Activated CD4-positive, CD25-positive, alpha-beta regulatory T cell treated with anti-CD3 and anti-CD28 coated beads, Interleukin-2, amount 50 U/mL, for 72 hours (primary cell): Measurements from ENCODE around the gene RNF125.
"Not testable (repeated sequence)": the region's sequence is repeated elsewhere in the genome, so short reads cannot be mapped to it uniquely, and the experiment has no call there.

Experiments used
- DNase-seq: peaks from one replicate; pipeline ENCODE4 v3.0.0; 2021

RNF125 gene

DNA sequence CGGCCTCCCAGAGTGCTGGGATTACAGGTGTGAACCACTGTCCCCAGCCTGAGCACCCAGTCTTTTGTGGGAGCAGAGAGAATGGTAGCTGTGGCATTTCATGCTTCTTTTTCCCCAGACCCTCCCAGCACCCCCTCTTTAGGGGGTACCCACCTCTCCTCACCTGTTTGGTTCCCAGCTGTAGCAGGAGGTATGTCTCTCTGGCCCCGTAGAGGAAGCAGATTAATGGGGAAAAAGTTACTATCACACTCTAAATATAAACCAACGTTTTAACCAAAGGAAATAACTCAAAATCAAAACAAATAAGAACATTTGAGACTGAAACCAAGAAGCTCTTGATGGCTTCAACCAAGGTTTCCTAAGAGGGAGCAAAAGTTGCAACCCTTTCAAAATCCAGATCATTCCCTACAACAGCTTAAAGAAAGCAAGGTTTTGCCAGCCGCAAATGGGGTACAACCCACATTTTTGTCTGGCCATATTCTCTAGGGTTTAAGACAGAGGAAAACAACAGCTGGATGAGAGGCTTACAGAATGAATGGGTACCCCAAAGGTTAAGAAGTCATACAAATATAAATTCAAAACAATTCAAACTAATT is 8.0 kb downstream of the RNF125 start:
- DNase-seq, result no peak

DNA sequence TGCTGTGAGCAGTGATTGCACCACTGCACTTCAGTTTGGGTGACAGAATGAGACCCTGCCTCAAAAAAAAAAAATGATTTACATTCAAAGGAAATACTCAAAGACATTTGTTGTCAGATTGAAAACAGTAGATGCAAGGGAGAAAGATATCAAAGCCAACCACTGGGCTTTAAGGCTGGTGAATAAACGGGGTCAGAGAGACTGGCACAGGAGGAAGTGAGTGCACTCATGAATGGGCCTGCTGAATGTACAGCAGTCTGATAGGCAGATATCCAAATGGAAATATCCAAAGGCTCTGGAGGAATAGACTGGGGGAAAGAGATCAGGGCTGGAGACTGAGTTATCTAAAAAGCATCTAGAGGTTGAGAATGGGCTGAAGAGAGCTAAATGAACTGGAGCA is 10.9 kb downstream of the RNF125 start:
- DNase-seq, result no peak

DNA sequence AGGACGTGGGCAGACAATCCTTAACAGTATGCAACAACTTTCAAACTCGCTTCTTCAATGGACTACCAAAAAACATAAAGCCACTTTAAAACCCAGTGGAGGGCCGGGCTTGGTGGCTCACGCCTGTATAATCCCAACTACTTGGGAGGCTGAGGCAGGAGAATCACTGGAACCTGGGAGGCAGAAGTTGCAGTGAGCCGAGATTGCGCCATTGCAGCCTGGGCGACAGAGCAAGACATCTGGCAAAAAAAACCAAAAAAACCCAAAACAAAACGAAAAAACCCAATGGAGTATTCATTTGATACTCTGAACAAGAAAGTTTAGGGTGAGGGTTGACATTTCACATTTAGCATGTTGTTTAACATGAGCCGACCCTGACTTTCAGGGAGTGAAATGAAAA is 14.0 kb downstream of the RNF125 start:
- no peak for DNase-seq

DNA sequence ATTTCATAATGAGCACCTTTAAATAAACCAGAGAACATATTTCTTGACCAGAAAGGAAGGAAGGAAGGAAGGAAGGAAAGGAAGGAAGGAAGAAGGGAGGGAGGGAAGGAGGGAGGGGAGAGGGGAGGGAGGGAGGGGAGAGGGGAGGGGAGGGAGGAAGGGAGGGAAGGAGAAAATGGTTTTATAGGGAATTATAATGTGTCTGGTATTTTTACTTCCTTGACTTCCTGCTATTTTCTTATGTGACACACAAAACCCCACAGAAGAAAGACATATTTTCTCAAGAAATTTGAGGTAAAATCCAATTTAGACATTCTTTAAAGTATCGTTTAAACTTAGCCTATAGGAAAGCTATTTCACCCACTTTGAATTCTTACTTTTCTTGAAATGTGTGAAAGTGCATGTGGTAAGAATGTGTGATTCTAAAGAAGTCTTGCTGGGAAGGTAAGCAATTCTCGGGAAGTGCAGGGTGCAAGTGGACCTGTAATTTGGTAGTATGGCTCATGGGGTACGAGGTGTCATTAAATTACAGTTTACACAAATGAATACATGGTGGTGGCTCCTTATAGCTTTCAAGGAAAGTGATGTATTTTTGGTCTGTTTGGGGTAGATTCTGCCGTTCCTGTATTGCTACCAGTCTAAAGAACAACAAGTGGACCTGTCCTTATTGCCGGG is 18.0 kb downstream of the RNF125 start:
- DNase-seq, result no peak

DNA sequence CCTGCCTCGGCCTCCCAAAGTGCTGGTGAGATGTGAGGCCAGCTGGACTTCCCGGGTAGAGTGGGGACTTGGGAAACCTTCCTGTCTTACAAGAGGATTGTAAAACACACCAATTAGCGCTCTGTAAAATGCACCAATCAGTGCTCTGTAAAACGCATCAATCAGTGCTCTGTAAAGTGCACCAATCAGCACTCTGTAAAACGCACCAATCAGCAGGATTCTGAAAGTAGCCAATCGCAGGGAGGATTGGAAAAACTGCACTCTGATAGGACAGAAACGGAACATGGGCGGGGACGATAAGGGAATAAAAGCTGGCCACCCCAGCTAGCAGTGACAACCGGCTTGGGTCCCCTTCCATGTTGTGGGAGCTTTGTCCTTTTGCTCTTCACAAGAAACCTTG is 19.0 kb downstream of the RNF125 start:
- DNase-seq, result no peak

DNA sequence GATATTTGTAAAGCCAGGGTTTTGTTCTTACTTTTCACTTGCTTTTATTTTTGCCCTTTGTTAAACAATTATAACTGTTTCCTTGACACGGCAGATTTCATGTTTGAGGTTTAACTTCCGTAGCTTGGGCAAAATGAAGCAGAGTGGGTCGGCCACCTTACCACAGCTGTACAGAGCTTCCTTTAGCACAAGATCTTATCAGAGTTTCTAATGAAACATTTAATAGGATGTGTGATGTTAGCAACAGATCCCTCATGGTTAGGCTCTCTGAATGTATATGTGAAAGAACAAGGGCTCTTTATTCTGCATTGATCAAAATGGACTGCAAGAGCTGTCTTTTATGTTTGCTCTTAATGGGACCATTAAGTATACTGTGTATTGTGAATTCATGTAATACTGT is 22.3 kb downstream of the RNF125 start:
- DNase-seq, result no peak

DNA sequence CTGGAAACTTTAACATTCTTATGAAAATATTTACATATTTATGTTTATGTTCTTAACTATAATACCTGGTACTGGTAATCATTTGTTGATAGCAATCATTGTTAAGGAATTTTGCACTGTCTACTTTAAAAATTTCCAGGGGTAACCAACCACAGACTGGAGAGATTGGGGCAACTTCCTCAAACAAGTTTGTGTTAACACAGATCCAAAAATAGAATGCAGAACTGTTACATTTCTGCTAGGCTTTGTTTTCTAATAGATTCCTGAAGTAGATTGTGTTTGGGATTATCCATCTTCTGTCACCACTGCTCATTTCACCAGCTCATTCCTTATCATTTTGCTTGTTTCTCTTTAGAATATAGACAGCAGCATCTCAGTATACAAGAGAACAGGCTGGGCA is 23.7 kb downstream of the RNF125 start:
- DNase-seq, result no peak

DNA sequence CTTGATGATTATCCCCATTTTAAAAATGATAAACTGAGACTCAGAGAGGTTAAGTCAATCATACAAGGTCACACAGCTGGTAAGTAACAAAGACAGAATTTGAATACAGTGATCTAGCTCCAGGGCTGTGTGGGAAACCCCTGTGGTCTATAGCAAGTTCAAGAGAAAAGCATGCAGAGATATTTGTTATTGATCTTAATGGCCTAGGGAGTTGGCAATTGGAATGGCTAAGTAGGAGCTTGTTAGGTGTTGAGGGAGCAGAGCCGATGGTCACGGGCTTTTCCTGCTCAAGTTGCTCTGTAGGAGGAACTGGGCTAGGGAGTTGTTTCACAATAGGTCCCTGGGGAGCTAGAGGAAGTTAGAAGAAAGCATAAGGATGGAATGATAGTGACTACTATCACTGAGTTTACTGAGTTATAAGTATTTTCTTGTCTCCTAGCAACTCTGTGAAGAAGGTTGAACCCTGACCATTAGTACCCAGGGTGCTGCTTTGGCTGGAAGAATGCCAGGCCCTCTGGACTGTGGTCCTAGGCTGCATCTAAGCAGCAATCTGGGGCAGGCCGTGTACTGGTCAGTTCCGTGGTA is 30.0 kb downstream of the RNF125 start:
- no peak for DNase-seq

DNA sequence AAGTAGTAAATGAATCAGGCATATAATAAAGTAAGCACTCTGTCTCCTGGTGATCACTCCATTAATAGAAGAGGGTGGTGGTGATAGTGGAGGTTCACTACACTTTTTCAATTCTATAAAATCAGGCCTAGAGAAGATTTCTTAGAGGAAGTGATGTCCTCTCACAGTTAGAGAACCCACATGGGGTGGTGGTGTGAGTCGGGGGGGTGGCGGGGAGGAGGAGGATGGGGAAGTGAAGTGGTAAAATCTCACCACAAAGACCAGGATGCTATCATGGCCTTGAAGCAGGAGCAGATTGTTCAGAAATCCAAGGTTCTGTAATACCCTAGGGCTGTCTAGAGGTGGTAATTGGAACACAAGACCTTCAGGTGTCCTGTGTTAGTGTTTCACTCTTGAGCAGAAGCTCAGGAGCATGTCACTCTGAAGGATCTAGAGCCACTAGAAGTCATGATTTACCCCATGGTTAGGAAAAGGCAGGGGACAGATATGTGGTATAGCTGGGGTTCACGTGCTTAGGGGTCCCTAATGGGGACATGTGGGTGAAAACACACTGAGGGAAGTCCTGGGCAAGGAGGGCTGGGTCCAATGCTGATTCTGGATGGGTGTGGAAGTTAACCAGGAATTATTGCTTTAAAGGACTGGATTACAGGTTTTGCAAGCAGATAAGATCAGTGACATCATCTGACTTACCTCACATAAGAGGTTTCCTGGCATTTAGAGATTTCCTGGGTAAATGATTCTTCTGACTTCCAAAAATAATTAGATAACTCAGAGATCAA is 31.0 kb downstream of the RNF125 start:
- no peak for DNase-seq

DNA sequence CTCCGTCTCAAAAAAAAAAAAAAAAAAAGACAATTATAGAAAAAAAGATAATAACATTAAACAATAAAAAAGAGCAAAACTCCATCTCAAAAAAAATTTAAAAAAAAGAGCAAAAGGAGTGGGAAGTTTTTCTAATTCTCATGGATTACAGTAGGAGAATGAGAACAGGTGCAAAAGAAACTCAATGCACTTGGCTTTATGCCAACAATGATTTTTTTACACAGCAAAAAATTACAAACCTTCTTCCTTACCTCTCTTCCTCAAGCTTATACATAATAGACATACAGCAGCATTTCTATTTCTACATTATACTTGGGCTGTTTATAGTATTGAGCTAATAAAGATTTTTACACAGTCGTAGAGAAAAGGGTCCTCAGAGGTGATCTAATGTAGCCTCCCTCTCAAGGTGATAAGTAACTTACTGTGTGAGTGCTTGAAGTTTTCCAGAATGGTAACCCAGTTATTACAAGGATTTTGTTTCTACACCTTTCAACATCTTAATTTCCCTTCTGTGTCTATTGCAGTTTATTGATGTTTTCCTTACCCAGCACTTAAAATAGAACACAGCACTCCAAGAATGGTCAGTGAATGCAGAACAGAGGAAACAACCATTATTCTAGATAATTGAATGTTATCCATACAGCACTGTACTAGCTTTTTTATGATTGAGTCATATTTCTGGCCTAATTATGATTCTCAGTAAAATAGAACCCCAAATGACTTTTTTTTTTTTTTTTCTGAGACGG is 38.2 kb downstream of the RNF125 start:
- DNase-seq, result no peak

DNA sequence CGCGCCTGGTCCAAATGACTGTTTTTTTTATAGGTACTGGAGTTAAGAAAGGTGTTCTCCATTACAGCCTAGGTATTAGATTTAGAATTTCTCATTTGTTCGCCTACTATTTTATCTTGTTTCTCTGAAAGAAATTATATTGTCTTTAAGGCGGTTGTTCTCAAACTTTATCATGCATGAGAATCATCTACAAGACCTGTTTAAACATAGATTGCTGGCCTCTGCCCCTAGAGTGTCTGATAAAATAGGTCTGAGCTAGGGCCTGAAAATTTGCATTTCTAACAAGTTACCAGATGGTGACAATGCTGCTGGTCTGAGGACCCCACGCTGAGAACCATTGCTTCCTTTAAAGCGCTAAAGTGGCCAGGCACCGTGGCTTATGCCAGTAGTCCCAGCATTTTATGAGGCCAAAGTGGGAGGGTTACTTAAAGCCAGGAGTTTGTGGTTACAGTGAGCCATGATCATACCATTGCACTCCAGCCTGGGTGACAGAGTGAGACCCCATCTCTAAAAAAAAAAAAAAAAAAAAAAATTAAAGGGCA is 39.1 kb downstream of the RNF125 start:
- DNase-seq, result no peak

DNA sequence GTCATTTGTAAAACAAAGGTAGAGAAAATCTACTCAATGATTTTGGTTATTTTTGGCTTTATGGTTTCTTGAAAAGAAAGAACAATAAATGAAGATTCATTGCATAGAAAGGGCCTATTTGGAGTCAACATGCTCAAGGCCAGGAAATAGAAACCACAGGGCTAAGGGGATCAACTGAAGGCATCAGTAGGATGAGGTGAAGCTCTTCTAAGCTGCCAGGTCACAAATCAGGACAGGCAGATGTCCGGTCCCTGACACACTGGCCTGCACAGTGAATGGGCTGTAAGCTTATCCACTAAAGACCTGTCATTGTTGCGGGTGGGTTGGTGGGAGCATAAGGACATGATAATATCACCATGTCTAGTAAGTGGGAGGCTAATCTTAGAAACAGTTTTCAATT is 41.4 kb downstream of the RNF125 start:
- DNase-seq, result no peak

DNA sequence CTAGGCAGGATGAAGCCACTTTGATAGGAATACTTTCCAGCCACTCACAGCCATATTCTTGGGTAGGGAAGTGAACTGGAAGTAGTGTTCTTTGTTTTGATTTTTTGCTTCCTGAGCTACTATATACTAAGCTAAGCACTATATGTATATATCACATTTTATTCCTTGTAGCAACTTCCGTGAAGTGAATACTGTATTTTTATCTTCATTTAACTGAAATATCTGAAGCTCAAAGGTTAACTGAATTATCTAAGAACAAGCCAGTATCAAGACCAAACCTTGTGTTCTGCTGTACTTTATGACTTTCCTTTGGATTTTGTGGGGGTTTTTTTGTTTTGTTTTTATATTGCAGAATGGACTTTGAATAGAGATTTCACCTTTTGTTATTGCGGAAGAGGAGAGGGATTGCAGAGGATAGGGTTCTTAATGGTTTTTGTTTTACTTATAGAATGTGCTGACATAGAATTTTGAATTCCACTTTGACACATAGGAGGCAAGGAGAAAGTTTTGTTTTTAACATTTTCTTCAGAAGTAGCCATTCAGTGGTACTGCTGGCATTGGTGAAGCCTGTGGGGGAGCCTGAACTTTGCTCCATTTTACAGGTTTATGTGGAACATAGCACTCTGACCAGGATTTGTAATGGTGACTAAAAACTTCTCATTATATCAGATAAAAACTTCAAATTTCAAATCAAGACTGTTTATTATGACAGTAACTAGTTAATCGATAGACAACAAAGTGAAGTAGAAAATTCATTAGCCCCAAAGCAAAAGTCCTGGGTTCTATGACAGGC is 48.9 kb downstream of the RNF125 start:
- no peak for DNase-seq

DNA sequence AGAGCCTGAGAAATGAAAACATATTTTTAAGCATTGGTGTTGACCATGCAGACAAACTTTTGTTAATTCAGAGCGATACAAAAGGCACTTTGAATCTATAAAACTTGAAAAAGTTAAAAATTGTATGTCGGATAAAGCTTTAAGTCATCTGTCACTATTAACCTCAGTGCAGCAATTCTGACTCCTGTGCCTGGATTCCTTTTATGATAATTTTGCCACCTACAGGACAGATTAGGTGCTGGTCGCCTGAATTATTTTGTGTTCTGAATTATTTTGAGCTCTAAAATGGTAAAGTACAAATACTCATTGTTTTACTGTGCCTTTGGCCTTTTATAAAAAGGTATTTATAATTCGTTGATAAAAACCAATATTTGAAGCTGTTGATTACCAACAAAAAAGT is 53.7 kb downstream of the RNF125 start:
- no peak for DNase-seq

DNA sequence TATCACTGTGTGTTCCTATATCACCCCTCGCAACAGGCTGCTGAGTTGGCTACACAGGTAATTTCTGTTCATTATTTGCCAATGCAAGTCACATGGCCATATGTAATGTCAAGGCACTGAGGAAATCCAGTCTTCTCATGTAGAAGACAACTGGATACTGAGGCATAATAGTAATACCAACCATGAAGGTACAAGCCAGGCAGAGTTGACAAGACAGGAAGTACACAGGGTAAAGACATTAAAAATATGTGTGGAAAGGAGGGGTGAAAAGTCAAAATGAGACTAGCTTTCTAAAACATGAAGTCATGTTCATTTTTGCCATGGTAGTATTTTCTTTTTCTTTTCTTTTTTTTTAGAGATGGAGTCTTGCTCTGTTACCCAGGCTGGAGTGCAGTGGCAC is 55.6 kb downstream of the RNF125 start:
- no peak for DNase-seq

DNA sequence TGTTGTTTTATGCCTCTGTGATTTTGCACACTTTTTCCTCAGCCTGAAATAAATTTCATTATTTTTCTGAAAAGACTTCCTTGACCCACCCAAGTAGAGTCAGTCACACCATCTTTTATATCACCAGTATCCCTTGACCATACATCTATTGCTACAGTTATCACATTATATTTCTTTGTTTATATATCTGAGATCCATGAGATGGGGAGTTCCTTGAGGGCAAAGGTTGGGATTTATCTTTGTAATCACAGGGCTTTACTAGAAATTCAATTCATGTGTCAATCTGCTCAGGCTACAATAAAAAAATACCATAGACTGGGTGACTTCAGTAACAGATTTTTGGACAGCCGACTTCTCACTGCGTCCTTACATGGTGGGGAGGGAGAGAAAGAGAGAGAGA is 60.2 kb downstream of the RNF125 start:
- no peak for DNase-seq

DNA sequence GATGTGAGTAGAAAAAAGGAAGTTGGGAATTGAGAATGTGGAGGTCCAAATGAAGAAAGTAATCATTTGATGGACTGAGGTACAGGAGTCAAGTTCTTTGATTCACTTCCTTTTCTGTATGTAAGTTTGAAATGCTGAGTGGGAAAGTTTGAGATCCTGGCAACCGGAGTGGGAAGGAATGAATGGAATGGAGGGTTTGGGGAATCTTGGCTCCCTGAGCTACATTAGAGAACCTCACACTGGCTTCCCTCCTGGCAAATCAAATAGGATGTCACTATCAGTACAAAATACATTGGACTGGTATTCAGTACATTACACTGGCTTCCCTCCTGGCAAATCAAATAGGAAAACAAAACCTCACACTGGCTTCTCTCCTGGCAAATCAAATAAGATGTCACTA is 63.3 kb downstream of the RNF125 start:
- DNase-seq, result no peak

DNA sequence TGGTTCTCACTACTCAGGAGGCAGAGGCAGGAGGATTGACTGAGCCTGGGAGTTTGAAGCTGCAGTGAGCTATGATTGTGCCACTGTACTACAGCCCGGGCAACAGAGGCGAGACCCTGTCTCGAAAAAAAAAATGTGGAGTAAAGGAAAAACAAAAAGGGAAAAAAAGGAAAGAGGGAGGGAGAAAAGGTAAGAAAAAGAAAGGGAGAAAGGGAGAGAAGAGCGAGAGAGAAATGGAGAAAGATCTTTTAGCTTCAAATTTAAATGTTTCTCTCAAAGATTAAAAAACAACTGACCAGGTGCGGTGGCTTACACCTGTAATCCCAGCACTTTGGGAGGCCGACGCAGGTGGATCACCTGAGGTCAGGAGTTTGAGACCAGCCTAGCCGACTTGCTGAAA is 65.2 kb downstream of the RNF125 start:
- no peak for DNase-seq

DNA sequence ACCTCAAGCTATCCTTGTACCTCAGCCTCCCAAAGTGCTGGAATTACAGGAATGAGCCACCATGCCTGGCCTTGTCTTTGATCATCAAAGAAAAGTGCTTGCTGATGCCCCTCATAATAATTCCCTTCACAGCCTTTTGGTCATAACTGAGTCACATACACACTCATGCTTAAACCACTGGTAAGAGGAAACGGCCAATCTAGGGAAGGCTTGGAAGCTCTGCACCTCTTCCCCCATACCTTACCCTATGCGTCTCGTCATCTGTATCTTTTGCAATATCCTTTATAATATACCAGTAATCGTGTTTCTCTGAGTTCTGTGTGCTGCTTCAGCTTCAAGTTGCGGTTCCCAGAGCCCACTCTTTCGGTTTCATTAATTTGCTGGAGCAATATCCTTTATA is 68.3 kb downstream of the RNF125 start:
- DNase-seq, result no peak

DNA sequence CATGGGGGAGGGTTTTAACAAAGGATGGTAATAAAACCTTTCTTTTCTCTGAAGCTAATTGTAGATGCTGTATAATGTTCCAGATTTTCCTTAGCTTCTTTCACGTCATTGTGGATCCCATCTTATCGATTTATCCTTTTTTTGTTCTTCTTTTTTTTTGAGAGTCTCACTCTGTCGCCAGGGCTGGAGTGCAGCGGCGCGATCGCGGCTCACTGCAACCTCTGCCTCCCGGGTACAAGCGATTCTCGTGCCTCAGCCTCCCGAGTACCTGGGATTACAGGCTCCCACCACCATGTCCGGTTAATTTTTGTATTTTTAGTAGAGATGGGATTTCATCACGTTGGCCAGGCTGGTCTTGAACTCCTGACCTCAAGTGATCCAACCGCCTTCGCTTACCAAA is 72.2 kb downstream of the RNF125 start:
- DNase-seq, result not testable (repeated sequence)

DNA sequence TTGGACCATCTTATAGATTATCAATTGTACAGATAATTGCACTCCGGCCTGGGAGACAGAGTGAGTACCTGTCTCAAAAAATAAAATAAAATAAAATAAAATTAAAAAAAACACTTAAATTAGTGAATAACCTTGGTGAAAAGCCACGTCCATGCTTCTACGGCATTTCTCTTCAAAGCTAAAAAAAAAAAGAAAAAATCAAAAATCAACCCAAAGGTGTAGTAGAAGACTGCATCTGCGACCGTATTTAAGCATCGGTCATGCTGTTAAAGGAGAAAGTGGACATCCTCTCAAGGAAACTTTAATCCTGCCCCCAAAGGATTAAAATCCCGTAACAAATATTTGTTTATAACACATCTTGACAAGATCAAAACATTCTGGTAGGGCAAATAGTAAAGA is 72.7 kb downstream of the RNF125 start:
- no peak for DNase-seq
